ENCODE data around the gene EPS8. TPM values are rescaled to one million over a fixed set of nuclear protein-coding genes. Genes with fewer than 3 reads are reported as not detected.
A peak's percentile ranks its signal among the peaks of the same experiment; 100 is the strongest.

EPS8 gene
- total and polyA plus RNA-seq, 12 donors: 11.4 to 76.8 (median 26.7) TPM

GRCh38 chr12:15691388-15691787, 97.8 kb downstream of the EPS8 start:
- 71 to 76% (median 72%) methylated on average over 4 of the region's 4 CpGs for WGBS, 4 donors
- TF ChIP-seq POLR2A (IDR thresholded peaks at IDR 0.05) (no peak), CTCF (IDR thresholded peaks at IDR 0.05) (no peak)

GRCh38 chr12:15690320-15690719, 98.9 kb downstream of the EPS8 start:
- H3K4me1 ChIP-seq (replicated peaks in 1 of 2): peaks cover 0 to 16% of the 10 kb centered on the region in 2 donors
- no peaks in the 10 kb centered on the region for H3K9me3 ChIP-seq (replicated peaks in 1 of 3)
- no peak for TF ChIP-seq CTCF (IDR thresholded peaks at IDR 0.05)
- no peak for TF ChIP-seq POLR2A (IDR thresholded peaks at IDR 0.05)
- no peak for DNase-seq
- H3K27ac ChIP-seq: no peak overlapping the region
- H3K4me3 ChIP-seq: no peak overlapping the region
- WGBS, 4 donors: 76 to 82% (median 79%) methylated on average over 1 of the region's 1 CpG
- intact Hi-C loops (cut with DNase I): no loop called here
- H3K36me3 ChIP-seq (replicated peaks in 1 of 2): no peaks in the 10 kb centered on the region
- no peaks in the 10 kb centered on the region for H3K27me3 ChIP-seq

More at GRCh38 chr12:15691388-15691787, 97.8 kb downstream of the EPS8 start:
- Histone ChIP-seq H3K4me1 (replicated peaks in 1 of 2) (peaks cover 0 to 16% of the 10 kb centered on the region in 2 donors), H3K36me3 (replicated peaks in 1 of 2) (no peaks in the 10 kb centered on the region), H3K27me3 (no peaks in the 10 kb centered on the region), H3K27ac (peak overlapping the region in 1 of 5 donors; percentile 11), H3K9me3 (replicated peaks in 1 of 3) (no peaks in the 10 kb centered on the region), H3K4me3 (no peak overlapping the region)
- DNase-seq: no peak
- intact Hi-C loops (cut with DNase I): no loop called here

- Histone ChIP-seq H3K27me3 (no peaks in the 10 kb centered on the region), H3K27ac (peak overlapping the region in 1 of 5 donors; percentile 40), H3K4me1 (replicated peaks in 1 of 2) (peaks cover 0 to 16% of the 10 kb centered on the region in 2 donors), H3K9me3 (replicated peaks in 1 of 3) (no peaks in the 10 kb centered on the region), H3K36me3 (replicated peaks in 1 of 2) (no peaks in the 10 kb centered on the region), H3K4me3 (no peak overlapping the region)
- 77 to 88% (median 78%) methylated on average over 4 of the region's 4 CpGs for WGBS, 4 donors
- TF ChIP-seq CTCF (IDR thresholded peaks at IDR 0.05) (no peak), POLR2A (IDR thresholded peaks at IDR 0.05) (no peak)
- DNase-seq: no peak
- intact Hi-C loops (cut with DNase I): no loop called here
These were observed 99.4 kb downstream of the EPS8 start for GRCh38 chr12:15689751-15690191.

- Histone ChIP-seq H3K9me3 (replicated peaks in 1 of 3) (no peaks in the 10 kb centered on the region), H3K4me3 (no peak overlapping the region), H3K27ac (peak overlapping the region; percentile 11 to 61 (median 40)), H3K36me3 (replicated peaks in 1 of 2) (no peaks in the 10 kb centered on the region), H3K27me3 (no peaks in the 10 kb centered on the region), H3K4me1 (replicated peaks in 1 of 2) (peaks cover 0 to 16% of the 10 kb centered on the region in 2 donors)
- 47 to 60% (median 54%) methylated on average over 4 to 6 of the region's 6 CpGs for WGBS, 4 donors
- intact Hi-C loops (cut with DNase I): no loop called here
- no peak for DNase-seq
- TF ChIP-seq POLR2A (IDR thresholded peaks at IDR 0.05) (no peak), CTCF (IDR thresholded peaks at IDR 0.05) (no peak)
These were observed 100.2 kb downstream of the EPS8 start for GRCh38 chr12:15688838-15689625.

Data from adrenal gland (tissue), 12 donors.